ENCODE results near the gene STIMATE.

GRCh38 chr3:52886049-52886730 lies 11.2 kb downstream of the STIMATE start:
- no peak for TF ChIP-seq CTCF (IDR thresholded peaks at IDR 0.05)
- TF ChIP-seq POLR2AphosphoS5 (IDR thresholded peaks at IDR 0.05), result no peak

Measured in prostate gland (tissue), 2 donors.